Neural cell (in vitro differentiated cells): ENCODE measurements around the gene HS3ST5. TPM values are rescaled to one million over a fixed set of nuclear protein-coding genes. Genes with fewer than 3 reads are reported as not detected.

Experiments
- H2AFZ ChIP-seq: fragments of 200-600, 300-800 bp; sonication (generic), shearing (Covaris generic); 2 replicates; pipeline ENCODE4 v1.6.0; 2014; ENCODE audit warnings: low read depth, mild to moderate bottlenecking, antibody characterized with exemption, low read length, moderate library complexity
- H3F3A ChIP-seq: fragments of 200-600 bp; shearing (Covaris generic); 2 replicates; pipeline ENCODE4 v1.6.1; 2016; ENCODE audit warnings: mild to moderate bottlenecking, moderate library complexity, mixed read lengths, antibody characterized with exemption, low read length; ENCODE audit not compliant: insufficient read depth, poor library complexity, severe bottlenecking
- H3K27ac ChIP-seq: fragments of 200-600, 300-800 bp; sonication (generic), shearing (Covaris generic); 2 replicates; pipeline ENCODE4 v1.5.1; 2014; ENCODE audit warnings: mild to moderate bottlenecking, low read length, moderate library complexity
- H3K27me3 ChIP-seq: fragments of 300-800, 200-600 bp; sonication (generic), shearing (Covaris generic); 2 replicates; pipeline ENCODE4 v1.6.0; 2014; ENCODE audit warnings: mild to moderate bottlenecking, low read depth, low read length, moderate library complexity; ENCODE audit not compliant: insufficient read depth
- H3K36me3 ChIP-seq: fragments of 300-800, 200-600 bp; sonication (generic), shearing (Covaris generic); 2 replicates; pipeline ENCODE4 v1.5.1; 2014; ENCODE audit warnings: mild to moderate bottlenecking, antibody characterized with exemption, low read length, moderate library complexity; ENCODE audit not compliant: insufficient read depth
- H3K4me2 ChIP-seq: fragments of 300-800, 200-600 bp; sonication (generic), shearing (Covaris generic); 2 replicates; pipeline ENCODE4 v1.6.0; 2014; ENCODE audit warnings: mild to moderate bottlenecking, low read length
- H3K4me3 ChIP-seq: fragments of 300-800, 200-600 bp; sonication (generic), shearing (Covaris generic); 2 replicates; pipeline ENCODE4 v1.5.1; 2014; ENCODE audit warnings: mild to moderate bottlenecking, low read length, moderate library complexity
- H3K79me2 ChIP-seq: fragments of 200-600 bp; shearing (Covaris generic); replicated peaks from 2 replicates; pipeline ENCODE4 v1.6.0; 2014; ENCODE audit warnings: mild to moderate bottlenecking, low read length, moderate library complexity; ENCODE audit not compliant: insufficient read depth
- H3K9ac ChIP-seq: fragments of 300-800, 200-600 bp; sonication (generic), shearing (Covaris generic); 2 replicates; pipeline ENCODE4 v1.6.1; 2016; ENCODE audit warnings: mild to moderate bottlenecking, low read length, mixed read lengths
- H3K9me2 ChIP-seq: fragments of 200-600 bp; shearing (Covaris generic); 2 replicates; pipeline ENCODE4 v1.6.1; 2016; ENCODE audit warnings: mild to moderate bottlenecking, low read length, mixed read lengths; ENCODE audit not compliant: insufficient read depth
- H3K9me3 ChIP-seq: fragments of 200-600, 300-800 bp; sonication (generic), shearing (Covaris generic); 2 replicates; pipeline ENCODE4 v1.6.1; 2016; ENCODE audit warnings: mild to moderate bottlenecking, mixed run types, low read length, moderate library complexity, mixed read lengths
- H4K20me1 ChIP-seq: fragments of 200-600 bp; shearing (Covaris generic); 2 replicates; pipeline ENCODE4 v1.6.1; 2016; ENCODE audit warnings: mild to moderate bottlenecking, mixed run types; ENCODE audit not compliant: insufficient read depth
- EP300 ChIP-seq: fragments of 450-650 bp; conservative IDR thresholded peaks from 2 replicates; pipeline ENCODE4 v1.6.1; 2014; ENCODE audit warnings: antibody characterized with exemption, mild to moderate bottlenecking, moderate library complexity; ENCODE audit not compliant: poor library complexity, severe bottlenecking
- EZH2 ChIP-seq: fragments of 200-600, 300-800 bp; shearing (Covaris generic), sonication (generic); IDR thresholded peaks from 2 replicates; pipeline ENCODE4 v1.6.1; 2014; ENCODE audit warnings: antibody characterized with exemption, low read length, borderline replicate concordance, mild to moderate bottlenecking; ENCODE audit not compliant: insufficient read depth, poor library complexity, severe bottlenecking
- MXI1 ChIP-seq: fragments of 450-650 bp; conservative IDR thresholded peaks from 2 replicates; pipeline ENCODE4 v1.6.1; 2014; ENCODE audit warnings: antibody characterized with exemption, mild to moderate bottlenecking; ENCODE audit not compliant: poor library complexity, severe bottlenecking
- POLR2AphosphoS5 ChIP-seq: IDR thresholded peaks from 2 replicates; pipeline ENCODE4 v1.6.1; 2012
- RAD21 ChIP-seq: fragments of 450-650 bp; conservative IDR thresholded peaks from 2 replicates; pipeline ENCODE4 v1.6.1; 2014; ENCODE audit warnings: antibody characterized with exemption, mild to moderate bottlenecking, moderate library complexity
- SMC3 ChIP-seq: fragments of 450-650 bp; conservative IDR thresholded peaks from 2 replicates; pipeline ENCODE4 v1.6.1; 2014; ENCODE audit warnings: antibody characterized with exemption, mild to moderate bottlenecking, moderate library complexity; ENCODE audit not compliant: poor library complexity
- TAF1 ChIP-seq: IDR thresholded peaks from 2 replicates; pipeline ENCODE4 v1.6.1; 2012; ENCODE audit warnings: low read depth
- polyA plus RNA-seq: library from polyadenylated mRNA; depleted of rRNA; stranded (reverse); fragments of >200 nt; gene quantifications from 2 replicates; pipeline ENCODE4 v1.2.3, GENCODE V29; 2014
- TF ChIP-seq, protein P1 (sequence below): fragments of 450-650 bp; IDR thresholded peaks from 2 replicates; pipeline ENCODE4 v1.5.1; 2014; ENCODE audit warnings: antibody characterized with exemption, mild to moderate bottlenecking, moderate library complexity; ENCODE audit not compliant: poor library complexity, severe bottlenecking
- TF ChIP-seq, protein P2 (sequence below): IDR thresholded peaks from 2 replicates; pipeline ENCODE4 v1.6.1; 2012; ENCODE audit warnings: borderline replicate concordance

HS3ST5 gene
- polyA plus RNA-seq, 1 donor from 2014 or later: not detected

- H3K27me3 ChIP-seq: no peaks in the 10 kb centered on the region
- H3K36me3 ChIP-seq: no peaks in the 10 kb centered on the region
- H3K9ac ChIP-seq: no peak overlapping the region
- no peaks in the 10 kb centered on the region for H4K20me1 ChIP-seq
- no peak for TF ChIP-seq MXI1
- TF ChIP-seq, protein P1, sequence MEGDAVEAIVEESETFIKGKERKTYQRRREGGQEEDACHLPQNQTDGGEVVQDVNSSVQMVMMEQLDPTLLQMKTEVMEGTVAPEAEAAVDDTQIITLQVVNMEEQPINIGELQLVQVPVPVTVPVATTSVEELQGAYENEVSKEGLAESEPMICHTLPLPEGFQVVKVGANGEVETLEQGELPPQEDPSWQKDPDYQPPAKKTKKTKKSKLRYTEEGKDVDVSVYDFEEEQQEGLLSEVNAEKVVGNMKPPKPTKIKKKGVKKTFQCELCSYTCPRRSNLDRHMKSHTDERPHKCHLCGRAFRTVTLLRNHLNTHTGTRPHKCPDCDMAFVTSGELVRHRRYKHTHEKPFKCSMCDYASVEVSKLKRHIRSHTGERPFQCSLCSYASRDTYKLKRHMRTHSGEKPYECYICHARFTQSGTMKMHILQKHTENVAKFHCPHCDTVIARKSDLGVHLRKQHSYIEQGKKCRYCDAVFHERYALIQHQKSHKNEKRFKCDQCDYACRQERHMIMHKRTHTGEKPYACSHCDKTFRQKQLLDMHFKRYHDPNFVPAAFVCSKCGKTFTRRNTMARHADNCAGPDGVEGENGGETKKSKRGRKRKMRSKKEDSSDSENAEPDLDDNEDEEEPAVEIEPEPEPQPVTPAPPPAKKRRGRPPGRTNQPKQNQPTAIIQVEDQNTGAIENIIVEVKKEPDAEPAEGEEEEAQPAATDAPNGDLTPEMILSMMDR: no peak
- TF ChIP-seq EP300: no peak
- TF ChIP-seq SMC3: no peak
- TF ChIP-seq, protein P2, sequence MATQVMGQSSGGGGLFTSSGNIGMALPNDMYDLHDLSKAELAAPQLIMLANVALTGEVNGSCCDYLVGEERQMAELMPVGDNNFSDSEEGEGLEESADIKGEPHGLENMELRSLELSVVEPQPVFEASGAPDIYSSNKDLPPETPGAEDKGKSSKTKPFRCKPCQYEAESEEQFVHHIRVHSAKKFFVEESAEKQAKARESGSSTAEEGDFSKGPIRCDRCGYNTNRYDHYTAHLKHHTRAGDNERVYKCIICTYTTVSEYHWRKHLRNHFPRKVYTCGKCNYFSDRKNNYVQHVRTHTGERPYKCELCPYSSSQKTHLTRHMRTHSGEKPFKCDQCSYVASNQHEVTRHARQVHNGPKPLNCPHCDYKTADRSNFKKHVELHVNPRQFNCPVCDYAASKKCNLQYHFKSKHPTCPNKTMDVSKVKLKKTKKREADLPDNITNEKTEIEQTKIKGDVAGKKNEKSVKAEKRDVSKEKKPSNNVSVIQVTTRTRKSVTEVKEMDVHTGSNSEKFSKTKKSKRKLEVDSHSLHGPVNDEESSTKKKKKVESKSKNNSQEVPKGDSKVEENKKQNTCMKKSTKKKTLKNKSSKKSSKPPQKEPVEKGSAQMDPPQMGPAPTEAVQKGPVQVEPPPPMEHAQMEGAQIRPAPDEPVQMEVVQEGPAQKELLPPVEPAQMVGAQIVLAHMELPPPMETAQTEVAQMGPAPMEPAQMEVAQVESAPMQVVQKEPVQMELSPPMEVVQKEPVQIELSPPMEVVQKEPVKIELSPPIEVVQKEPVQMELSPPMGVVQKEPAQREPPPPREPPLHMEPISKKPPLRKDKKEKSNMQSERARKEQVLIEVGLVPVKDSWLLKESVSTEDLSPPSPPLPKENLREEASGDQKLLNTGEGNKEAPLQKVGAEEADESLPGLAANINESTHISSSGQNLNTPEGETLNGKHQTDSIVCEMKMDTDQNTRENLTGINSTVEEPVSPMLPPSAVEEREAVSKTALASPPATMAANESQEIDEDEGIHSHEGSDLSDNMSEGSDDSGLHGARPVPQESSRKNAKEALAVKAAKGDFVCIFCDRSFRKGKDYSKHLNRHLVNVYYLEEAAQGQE: no peak
- TF ChIP-seq POLR2AphosphoS5: no peak
- TF ChIP-seq EZH2: no peak
- TF ChIP-seq TAF1: no peak
- no peak for TF ChIP-seq RAD21
- no peak overlapping the region for H3K4me2 ChIP-seq
- H3F3A ChIP-seq: no peaks in the 10 kb centered on the region
- no peaks in the 10 kb centered on the region for H3K9me2 ChIP-seq
- H3K79me2 ChIP-seq: no peaks in the 10 kb centered on the region
- no peak overlapping the region for H3K27ac ChIP-seq
- no peak overlapping the region for H2AFZ ChIP-seq
- H3K9me3 ChIP-seq: no peaks in the 10 kb centered on the region
- H3K4me3 ChIP-seq: no peak overlapping the region
Measured at GRCh38 chr6:114154812-114155211, 188.0 kb downstream of the HS3ST5 start.

GRCh38 chr6:114153448-114153847, 189.4 kb downstream of the HS3ST5 start:
- Histone ChIP-seq H4K20me1 (no peaks in the 10 kb centered on the region), H3K79me2 (no peaks in the 10 kb centered on the region), H3K9me2 (no peaks in the 10 kb centered on the region), H2AFZ (no peak overlapping the region), H3K9ac (no peak overlapping the region), H3F3A (no peaks in the 10 kb centered on the region), H3K27ac (no peak overlapping the region), H3K4me3 (no peak overlapping the region), H3K4me2 (no peak overlapping the region), H3K9me3 (no peaks in the 10 kb centered on the region), H3K27me3 (no peaks in the 10 kb centered on the region), H3K36me3 (no peaks in the 10 kb centered on the region)
- TF ChIP-seq TAF1 (no peak), RAD21 (no peak), POLR2AphosphoS5 (no peak), MXI1 (no peak), SMC3 (no peak)
- TF ChIP-seq, protein P1: no peak
